NB4 (cell line): ENCODE measurements around the gene RBM46.

Experiments
- CTCF ChIP-seq: IDR thresholded peaks from one replicate; pipeline ENCODE4 v1.5.1; 2012; ENCODE audit warnings: low read depth, low read length
- MYC ChIP-seq: IDR thresholded peaks from 2 replicates; pipeline ENCODE4 v1.6.1; 2011; ENCODE audit warnings: low read depth, low read length
- POLR2A ChIP-seq: IDR thresholded peaks from 2 replicates; pipeline ENCODE4 v1.6.1; 2011; ENCODE audit warnings: mild to moderate bottlenecking; ENCODE audit not compliant: insufficient read length; ENCODE audit errors: extremely low read depth

- TF ChIP-seq CTCF (no peak), MYC (no peak), POLR2A (no peak)
Measured at GRCh38 chr4:154858166-154858565, 77.1 kb downstream of the RBM46 start.
